Endothelial cell of umbilical vein (primary cell): ENCODE measurements around the gene VWA5A. TPM values are rescaled to one million over a fixed set of nuclear protein-coding genes. Genes with fewer than 3 reads are reported as not detected.

Experiments
- BruUV-seq: library from RNA; stranded (reverse); fragments of 400-500 nt; replicated peaks from 2 replicates; lab custom pipeline; 2021; lab: Mats Ljungman, UMichigan
- CTCF ChIA-PET: fragments of 300-600, 350-600 bp; sonication (Branson Sonifier 250); formaldehyde crosslinking; loops from one replicate; lab custom pipeline; 2021; ENCODE audit warnings: antibody characterized with exemption, inconsistent platforms; lab: Charles Lee
- POLR2A ChIA-PET: fragments of 300-600, 350-600 bp; sonication (Branson Sonifier 250); formaldehyde crosslinking; loops from one replicate; lab custom pipeline; 2021; ENCODE audit warnings: antibody characterized with exemption, inconsistent platforms; lab: Charles Lee
- DNase-seq: peaks from one replicate; pipeline ENCODE4 v3.0.0-alpha.2; 2011; ENCODE audit warnings: low read depth, low spot score
- FAIRE-seq: peaks from 2 replicates; lab custom pipeline; 2011; peaks lifted over from hg19 to GRCh38; lab: Jason Lieb, UNC
- H2AFZ ChIP-seq: 2 replicates; pipeline ENCODE4 v1.6.0; 2012; ENCODE audit warnings: low read depth, low read length, control low read depth, inconsistent platforms
- H3K27ac ChIP-seq: 2 replicates; pipeline ENCODE4 v1.5.1; 2011; ENCODE audit warnings: low read depth, mild to moderate bottlenecking, control low read depth, low read length, moderate library complexity; ENCODE audit not compliant: insufficient read depth
- H3K27me3 ChIP-seq, 2 experiments: 2 replicates each; pipeline versions ENCODE4 v1.6.0 to v1.6.1; 2011; ENCODE audit warnings: low read length in 2 of 2, mixed read lengths in 1 of 2; ENCODE audit not compliant: control insufficient read depth in 2 of 2, insufficient read depth in 2 of 2
- H3K36me3 ChIP-seq, 2 experiments: 2 replicates in 1 of 2; 3 replicates in 1 of 2; pipeline ENCODE4 v1.5.1; 2011; ENCODE audit warnings: low read length in 2 of 2, mild to moderate bottlenecking in 1 of 2, moderate library complexity in 1 of 2; ENCODE audit not compliant: control insufficient read depth in 2 of 2, insufficient read depth in 2 of 2; ENCODE audit errors: extremely low read depth in 1 of 2
- H3K4me1 ChIP-seq: 3 replicates; pipeline ENCODE4 v1.5.1; 2011; ENCODE audit warnings: mild to moderate bottlenecking, low read length; ENCODE audit not compliant: control insufficient read depth, insufficient read depth; ENCODE audit errors: extremely low read depth
- H3K4me2 ChIP-seq: 2 replicates; pipeline ENCODE4 v1.6.1; 2011; ENCODE audit warnings: low read length, control low read depth, mixed read lengths; ENCODE audit not compliant: insufficient read depth
- H3K4me3 ChIP-seq, 3 experiments: fragments of 200-600 bp in 1 of 3; sonication (generic), shearing (Covaris generic) in 1 of 3; replicated peaks in 1 of 3; 2 replicates each; pipeline ENCODE4 v1.5.1; 2011 to 2016; ENCODE audit warnings: control low read depth in 3 of 3, low read length in 3 of 3, mild to moderate bottlenecking in 2 of 3, inconsistent platforms in 1 of 3, low read depth in 1 of 3, moderate library complexity in 1 of 3; ENCODE audit not compliant: insufficient read depth in 1 of 3
- H3K79me2 ChIP-seq: 2 replicates; pipeline ENCODE4 v1.6.0; 2012; ENCODE audit warnings: low read length, inconsistent platforms; ENCODE audit not compliant: control insufficient read depth, insufficient read depth
- H3K9ac ChIP-seq: replicated peaks from 2 replicates; pipeline ENCODE3; 2011; ENCODE audit warnings: low read length, control low read depth; ENCODE audit not compliant: insufficient read depth; ENCODE audit errors: extremely low read depth
- H3K9me1 ChIP-seq: replicated peaks from 3 replicates; pipeline ENCODE4 v1.6.0; 2011; ENCODE audit warnings: mild to moderate bottlenecking, low read length; ENCODE audit not compliant: control insufficient read depth, insufficient read depth; ENCODE audit errors: extremely low read depth
- H3K9me3 ChIP-seq: replicated peaks from 2 replicates; pipeline ENCODE4 v1.5.1; 2012; ENCODE audit warnings: low read length, inconsistent platforms; ENCODE audit not compliant: control insufficient read depth, insufficient read depth
- H4K20me1 ChIP-seq: replicated peaks from 2 replicates; pipeline ENCODE3; 2011; ENCODE audit warnings: mild to moderate bottlenecking, low read length; ENCODE audit not compliant: control insufficient read depth, insufficient read depth; ENCODE audit errors: extremely low read depth
- EZH2 ChIP-seq: IDR thresholded peaks from 2 replicates; pipeline ENCODE4 v1.6.1; 2012; ENCODE audit warnings: borderline replicate concordance, low read depth, mild to moderate bottlenecking, moderate library complexity, low read length, inconsistent platforms; ENCODE audit not compliant: severe bottlenecking
- FOS ChIP-seq: IDR thresholded peaks from 2 replicates; pipeline ENCODE4 v1.6.1; 2011; ENCODE audit warnings: mild to moderate bottlenecking, low read length, moderate library complexity, borderline replicate concordance; ENCODE audit not compliant: insufficient read depth
- GATA2 ChIP-seq: IDR thresholded peaks from 2 replicates; pipeline ENCODE4 v1.7.0; 2011; ENCODE audit warnings: low read depth, mild to moderate bottlenecking, moderate library complexity, mixed read lengths, low read length; ENCODE audit not compliant: insufficient read length, insufficient read depth
- JUN ChIP-seq: IDR thresholded peaks from 2 replicates; pipeline ENCODE4 v1.6.1; 2011; ENCODE audit warnings: borderline replicate concordance, low read depth; ENCODE audit not compliant: insufficient read length, insufficient read depth
- MYC ChIP-seq: IDR thresholded peaks from one replicate; pipeline ENCODE4 v1.6.1; 2011; ENCODE audit warnings: mild to moderate bottlenecking, low read depth, low read length
- POLR2AphosphoS5 ChIP-seq: IDR thresholded peaks from 2 replicates; pipeline ENCODE4 v1.6.1; 2012; ENCODE audit warnings: low read depth, mild to moderate bottlenecking, control low read depth, low read length, moderate library complexity; ENCODE audit not compliant: insufficient read depth
- dilution Hi-C: fragments of 300-500 bp; cut with MboI; formaldehyde crosslinking; loops from one replicate; pipeline ENCODE4 v1.15.0; 2019; ENCODE audit warnings: low sequenced_read_pairs; ENCODE audit not compliant: extremely low pct_ligation_motif_present
- intact Hi-C: fragments of 100-400 bp; cut with micrococcal nuclease; formaldehyde crosslinking; loops from one replicate; pipeline ENCODE4 v1.10.0; 2022
- polyA plus RNA-seq, 4 experiments: library from polyadenylated mRNA; depleted of rRNA in 3 of 4; stranded (reverse) in 3 of 4; unstranded in 1 of 4; fragments of >200 nt; gene quantifications; 2 replicates each; pipeline versions ENCODE4 v1.2.1 to v1.2.3, GENCODE V29; 2011 to 2012; ENCODE audit warnings: missing spikeins in 1 of 4
- total RNA-seq: library from RNA; stranded (reverse); gene quantifications from 2 replicates; pipeline ENCODE4 v1.2.3, GENCODE V29; 2021
- TF ChIP-seq, protein P1 (sequence below): IDR thresholded peaks from 2 replicates; pipeline ENCODE4 v1.6.1; 2011; ENCODE audit not compliant: insufficient read depth, insufficient read length
- TF ChIP-seq, protein P2 (sequence below), 2 donors: IDR thresholded peaks; 1 replicate in 1 of 2; 2 replicates in 1 of 2; pipeline ENCODE4 v1.5.1; 2011; ENCODE audit warnings: low read length in 2 of 2, mild to moderate bottlenecking in 2 of 2, moderate library complexity in 2 of 2, control low read depth in 1 of 2, inconsistent platforms in 1 of 2, low read depth in 1 of 2; ENCODE audit not compliant: insufficient read depth in 1 of 2; ENCODE audit errors: extremely low read depth in 1 of 2

The VWA5A gene
- total and polyA plus RNA-seq, 2 donors (not counting 3 experiments of a cell fraction or from before 2014, with no cell fraction given), result 9.1 to 14.3 TPM

DNA sequence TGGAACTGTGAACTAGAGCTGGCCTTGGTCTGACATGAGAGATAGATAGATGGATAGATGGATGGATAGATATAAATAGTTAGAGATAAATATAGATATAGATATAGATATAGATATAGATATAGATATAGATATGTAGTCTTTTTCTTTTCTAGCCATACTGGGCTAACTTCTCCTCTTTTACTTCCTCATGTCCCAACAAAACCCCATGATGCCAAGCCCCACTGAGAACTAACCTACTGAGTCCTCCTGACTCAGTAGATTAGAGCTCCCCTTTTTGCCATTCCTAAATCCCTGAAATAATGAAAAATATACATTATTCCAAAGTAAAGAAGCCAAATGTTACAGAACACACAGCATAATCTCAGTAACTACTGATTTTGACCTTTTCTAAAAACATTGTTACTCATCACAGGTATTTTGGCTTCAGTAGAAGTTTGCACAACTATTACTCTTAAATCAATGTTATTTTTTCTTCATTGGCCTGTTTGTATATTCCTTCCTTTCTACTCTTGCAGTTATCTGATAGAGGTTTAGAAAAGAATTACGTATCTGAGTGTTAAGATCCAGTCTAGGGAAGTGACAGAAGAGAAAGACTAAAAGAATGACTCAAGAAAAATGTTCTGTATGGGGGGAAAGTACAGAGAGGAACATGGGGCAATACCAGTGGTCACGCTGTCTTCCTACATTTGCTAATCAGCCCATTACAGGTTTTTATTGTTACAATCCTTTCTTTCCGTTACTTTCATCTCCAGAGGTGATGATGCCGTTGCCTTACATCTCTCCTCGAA is 61.9 kb downstream of the VWA5A start:
- Histone ChIP-seq H3K9ac (no peak overlapping the region), H4K20me1 (no peaks in the 10 kb centered on the region), H3K27ac (no peak overlapping the region), H3K9me1 (peaks cover 2% of the 10 kb centered on the region), H2AFZ (no peak overlapping the region), H3K27me3 (no peaks in the 10 kb centered on the region), H3K36me3 (no peaks in the 10 kb centered on the region), H3K4me1 (peaks cover 5% of the 10 kb centered on the region), H3K9me3 (no peaks in the 10 kb centered on the region), H3K4me2 (no peak overlapping the region), H3K4me3 (no peak overlapping the region), H3K79me2 (no peaks in the 10 kb centered on the region)
- DNase-seq (no peak), FAIRE-seq (no peak)
- TF ChIP-seq GATA2, result no peak
- no peak for TF ChIP-seq EZH2
- TF ChIP-seq, protein P1, sequence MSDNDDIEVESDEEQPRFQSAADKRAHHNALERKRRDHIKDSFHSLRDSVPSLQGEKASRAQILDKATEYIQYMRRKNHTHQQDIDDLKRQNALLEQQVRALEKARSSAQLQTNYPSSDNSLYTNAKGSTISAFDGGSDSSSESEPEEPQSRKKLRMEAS, result no peak
- no peak for TF ChIP-seq JUN
- ChIA-PET CTCF (interaction anchor here (1.2 kb wide), 1 partner anchor 106 kb away, joined by 4 read pairs; no protein-coding TSS in a partner anchor), POLR2A (no interaction called here)
- intact Hi-C loops, result loop anchor here (5.0 kb wide), 1 partner anchor 435 kb away; the partner anchor contains the start of gene ZNF202
- dilution Hi-C loops, result no loop called here
- BruUV-seq, result no TSS peak

DNA sequence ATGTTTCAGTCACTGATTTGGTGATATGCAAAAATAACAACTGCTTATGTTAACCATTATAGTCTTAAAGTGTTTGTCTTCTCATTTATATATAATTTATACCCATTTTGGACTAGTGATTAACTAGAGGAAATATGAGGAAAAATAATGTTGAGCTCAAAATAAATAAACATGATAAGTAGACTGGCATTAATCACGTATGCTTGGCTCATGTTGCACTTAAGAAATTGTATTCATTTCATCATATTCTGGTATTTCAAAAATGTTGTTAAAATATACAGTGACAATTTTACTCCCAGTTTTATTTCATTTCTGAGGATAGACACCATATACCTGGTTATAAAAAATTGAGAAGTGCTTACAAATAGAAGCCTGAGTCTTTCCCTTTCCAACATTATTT is 64.1 kb downstream of the VWA5A start:
- no peaks in the 10 kb centered on the region for H4K20me1 ChIP-seq
- no peaks in the 10 kb centered on the region for H3K79me2 ChIP-seq
- H2AFZ ChIP-seq, result no peak overlapping the region
- H3K9me1 ChIP-seq, result peaks cover 2% of the 10 kb centered on the region
- no peaks in the 10 kb centered on the region for H3K9me3 ChIP-seq
- intact Hi-C loops (loop anchor here (5.0 kb wide), 1 partner anchor 437 kb away; the partner anchor contains the start of gene ZNF202), dilution Hi-C loops (no loop called here)
- H3K9ac ChIP-seq, result peak overlapping the region; percentile 9
- ChIA-PET POLR2A (no interaction called here), CTCF (interaction anchor here (1.0 to 1.3 kb wide), 3 partner anchors 11 to 110 kb away, joined by 3 to 4 read pairs (median 3); no protein-coding TSS in a partner anchor)
- no peak for FAIRE-seq
- no TSS peak for BruUV-seq
- no peak for DNase-seq
- H3K27me3 ChIP-seq, result no peaks in the 10 kb centered on the region
- no peaks in the 10 kb centered on the region for H3K36me3 ChIP-seq
- H3K4me1 ChIP-seq, result peaks cover under 1% of the 10 kb centered on the region
- no peak overlapping the region for H3K27ac ChIP-seq
- TF ChIP-seq FOS, result no peak
- no peak for TF ChIP-seq POLR2AphosphoS5
- TF ChIP-seq MYC, result no peak
- TF ChIP-seq, protein P1, result no peak
- no peak for TF ChIP-seq JUN
- TF ChIP-seq, protein P2, sequence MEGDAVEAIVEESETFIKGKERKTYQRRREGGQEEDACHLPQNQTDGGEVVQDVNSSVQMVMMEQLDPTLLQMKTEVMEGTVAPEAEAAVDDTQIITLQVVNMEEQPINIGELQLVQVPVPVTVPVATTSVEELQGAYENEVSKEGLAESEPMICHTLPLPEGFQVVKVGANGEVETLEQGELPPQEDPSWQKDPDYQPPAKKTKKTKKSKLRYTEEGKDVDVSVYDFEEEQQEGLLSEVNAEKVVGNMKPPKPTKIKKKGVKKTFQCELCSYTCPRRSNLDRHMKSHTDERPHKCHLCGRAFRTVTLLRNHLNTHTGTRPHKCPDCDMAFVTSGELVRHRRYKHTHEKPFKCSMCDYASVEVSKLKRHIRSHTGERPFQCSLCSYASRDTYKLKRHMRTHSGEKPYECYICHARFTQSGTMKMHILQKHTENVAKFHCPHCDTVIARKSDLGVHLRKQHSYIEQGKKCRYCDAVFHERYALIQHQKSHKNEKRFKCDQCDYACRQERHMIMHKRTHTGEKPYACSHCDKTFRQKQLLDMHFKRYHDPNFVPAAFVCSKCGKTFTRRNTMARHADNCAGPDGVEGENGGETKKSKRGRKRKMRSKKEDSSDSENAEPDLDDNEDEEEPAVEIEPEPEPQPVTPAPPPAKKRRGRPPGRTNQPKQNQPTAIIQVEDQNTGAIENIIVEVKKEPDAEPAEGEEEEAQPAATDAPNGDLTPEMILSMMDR (IDR thresholded peaks at IDR 0.05; ENCODE audit: extremely low read depth in 1 of 2, insufficient read depth in 1 of 2, low read depth in 1 of 2, low read length in 2 of 2), result no peak
- no peak overlapping the region for H3K4me2 ChIP-seq
- H3K4me3 ChIP-seq, result no peak overlapping the region
